SU-DHL-6 (cell line): Measurements from ENCODE around the gene NDUFB6.

Experiments
- H2AFZ ChIP-seq: fragments of 200-600 bp; sonication (generic); 2 replicates; pipeline ENCODE4 v1.6.1; 2014; ENCODE audit warnings: low read depth, mild to moderate bottlenecking, moderate library complexity, mixed read lengths, antibody characterized with exemption, low read length; ENCODE audit not compliant: severe bottlenecking
- H3F3A ChIP-seq: fragments of 200-600 bp; shearing (Covaris generic); 2 replicates; pipeline ENCODE4 v1.6.0; 2016; ENCODE audit warnings: antibody characterized with exemption, mild to moderate bottlenecking; ENCODE audit not compliant: insufficient read depth
- H3K27ac ChIP-seq: fragments of 200-600 bp; sonication (generic); 2 replicates; pipeline ENCODE4 v1.5.1; 2016; ENCODE audit warnings: low read depth, mild to moderate bottlenecking, low read length, moderate library complexity, mixed read lengths
- H3K27me3 ChIP-seq: fragments of 200-600 bp; sonication (generic), shearing (Covaris generic); 2 replicates; pipeline ENCODE4 v1.6.0; 2014; ENCODE audit warnings: mild to moderate bottlenecking, low read length
- H3K36me3 ChIP-seq: fragments of 200-600 bp; sonication (generic); 2 replicates; pipeline ENCODE4 v1.6.1; 2014; ENCODE audit warnings: mild to moderate bottlenecking, low read length, mixed read lengths
- H3K4me2 ChIP-seq: fragments of 300-600, 200-600 bp; shearing (Covaris generic), sonication (generic); 2 replicates; pipeline ENCODE4 v1.6.0; 2014; ENCODE audit warnings: low read length, low read depth, mild to moderate bottlenecking; ENCODE audit not compliant: poor library complexity, severe bottlenecking
- H3K4me3 ChIP-seq: fragments of 200-600 bp; sonication (generic); 2 replicates; pipeline ENCODE4 v1.5.1; 2014; ENCODE audit warnings: antibody characterized with exemption, low read length, mild to moderate bottlenecking, mixed read lengths; ENCODE audit not compliant: insufficient read depth, poor library complexity, severe bottlenecking
- H3K79me2 ChIP-seq: fragments of 200-600 bp; sonication (generic); 2 replicates; pipeline ENCODE4 v1.6.1; 2014; ENCODE audit warnings: mild to moderate bottlenecking, low read length, moderate library complexity; ENCODE audit not compliant: insufficient read depth
- H3K9ac ChIP-seq: fragments of 200-600 bp; sonication (generic); 2 replicates; pipeline ENCODE4 v1.7.0; 2014; ENCODE audit warnings: mild to moderate bottlenecking, low read length
- H3K9me2 ChIP-seq: fragments of 200-600 bp; sonication (generic); replicated peaks from 2 replicates; pipeline ENCODE4 v1.6.1; 2014; ENCODE audit warnings: low read length; ENCODE audit not compliant: insufficient read depth
- H3K9me3 ChIP-seq: fragments of 200-600 bp; sonication (generic); 2 replicates; pipeline ENCODE4 v1.6.1; 2014; ENCODE audit warnings: low read length, mixed read lengths; ENCODE audit not compliant: insufficient read depth
- H4K20me1 ChIP-seq: fragments of 200-600 bp; sonication (generic); 2 replicates; pipeline ENCODE4 v1.6.1; 2014; ENCODE audit warnings: low read depth, mild to moderate bottlenecking, antibody characterized with exemption, low read length, moderate library complexity, mixed read lengths
- CTCF ChIP-seq: fragments of 200-600 bp; sonication (generic); IDR thresholded peaks from one replicate; pipeline ENCODE4 v1.5.1; 2017; ENCODE audit warnings: antibody characterized with exemption, mild to moderate bottlenecking, low read length, moderate library complexity; ENCODE audit not compliant: insufficient read depth, poor library complexity, severe bottlenecking
- EZH2phosphoT487 ChIP-seq: fragments of 200-600 bp; sonication (generic), shearing (Covaris generic); conservative IDR thresholded peaks from 2 replicates; pipeline ENCODE4 v1.6.1; 2018; ENCODE audit warnings: mild to moderate bottlenecking, antibody characterized with exemption, low read length, moderate library complexity, mixed read lengths

Gene NDUFB6

GRCh38 chr9:32596096-32596865 is 23.3 kb upstream of the NDUFB6 start:
- no peak for TF ChIP-seq EZH2phosphoT487
- TF ChIP-seq CTCF: no peak
- H3K36me3 ChIP-seq: no peaks in the 10 kb centered on the region
- H3K9me2 ChIP-seq: no peaks in the 10 kb centered on the region
- no peaks in the 10 kb centered on the region for H3K9me3 ChIP-seq
- no peaks in the 10 kb centered on the region for H3F3A ChIP-seq
- no peaks in the 10 kb centered on the region for H3K79me2 ChIP-seq
- no peak overlapping the region for H3K4me2 ChIP-seq
- H3K9ac ChIP-seq: no peak overlapping the region
- no peaks in the 10 kb centered on the region for H4K20me1 ChIP-seq
- no peak overlapping the region for H3K4me3 ChIP-seq
- H2AFZ ChIP-seq: no peak overlapping the region
- H3K27me3 ChIP-seq: no peaks in the 10 kb centered on the region
- no peak overlapping the region for H3K27ac ChIP-seq

GRCh38 chr9:32590898-32591297 is 17.9 kb upstream of the NDUFB6 start:
- Histone ChIP-seq H3K9me2 (no peaks in the 10 kb centered on the region), H2AFZ (no peak overlapping the region), H3F3A (no peaks in the 10 kb centered on the region), H3K4me3 (no peak overlapping the region), H3K4me2 (no peak overlapping the region), H3K36me3 (no peaks in the 10 kb centered on the region), H3K9ac (no peak overlapping the region), H3K27me3 (no peaks in the 10 kb centered on the region), H3K79me2 (no peaks in the 10 kb centered on the region), H4K20me1 (no peaks in the 10 kb centered on the region), H3K9me3 (no peaks in the 10 kb centered on the region), H3K27ac (no peak overlapping the region)
- TF ChIP-seq CTCF: no peak
- no peak for TF ChIP-seq EZH2phosphoT487

DNA sequence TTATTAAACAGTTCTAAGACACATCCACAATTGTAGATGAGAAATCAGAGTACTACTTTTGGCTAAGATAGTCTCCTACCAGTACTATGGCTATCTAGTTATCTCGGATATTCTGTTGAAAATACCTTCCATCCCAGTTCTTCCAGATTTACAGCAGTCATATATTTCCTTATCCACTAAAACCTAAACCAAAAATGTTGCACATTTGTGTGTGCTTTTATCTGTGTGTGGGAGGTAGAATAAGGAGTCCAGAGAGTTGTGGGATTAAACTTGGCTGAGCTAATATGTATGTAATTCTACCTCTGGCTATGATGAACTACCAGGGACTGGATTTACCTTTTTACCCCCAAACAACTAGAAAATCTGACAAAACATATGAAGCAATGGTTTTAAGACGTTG is 17.5 kb upstream of the NDUFB6 start:
- no peak for TF ChIP-seq CTCF
- TF ChIP-seq EZH2phosphoT487: no peak
- Histone ChIP-seq H3K27ac (no peak overlapping the region), H4K20me1 (no peaks in the 10 kb centered on the region)

More for the DNA sequence above, 17.5 kb upstream of the NDUFB6 start:
- Histone ChIP-seq H3K27me3 (no peaks in the 10 kb centered on the region), H3F3A (no peaks in the 10 kb centered on the region), H3K79me2 (no peaks in the 10 kb centered on the region), H3K36me3 (no peaks in the 10 kb centered on the region), H3K4me3 (no peak overlapping the region), H3K9me3 (no peaks in the 10 kb centered on the region), H3K4me2 (no peak overlapping the region), H2AFZ (no peak overlapping the region), H3K9me2 (no peaks in the 10 kb centered on the region), H3K9ac (no peak overlapping the region)
